ENCODE measurements around the gene HGS.

- TF ChIP-seq YY1 (IDR thresholded peaks at IDR 0.05; ENCODE audit: insufficient read depth, insufficient read length) (no peak), ZNF274 (IDR thresholded peaks at IDR 0.05; ENCODE audit: low read depth, low read length) (no peak), SUZ12 (IDR thresholded peaks at IDR 0.05; ENCODE audit: extremely low read depth, insufficient read depth, insufficient read length) (no peak)
Observed at GRCh38 chr17:81687770-81688541, 4.1 kb downstream of the HGS start.

Data from NT2/D1 (cell line).